MM.1S (cell line): ENCODE data around the gene MGAT4C.

Experiments
- DNase-seq: peaks from one replicate; pipeline ENCODE4 v3.0.0-alpha.2; 2015
- H2AFZ ChIP-seq: fragments of 300-600 bp; sonication (generic); 2 replicates; pipeline ENCODE4 v1.6.0; 2016; ENCODE audit warnings: antibody characterized with exemption, low read length
- H3F3A ChIP-seq: fragments of 300-600 bp; sonication (generic); 2 replicates; pipeline ENCODE4 v1.6.1; 2016; ENCODE audit warnings: mild to moderate bottlenecking, antibody characterized with exemption, low read length, moderate library complexity, mixed read lengths; ENCODE audit not compliant: insufficient read depth
- H3K27ac ChIP-seq: fragments of 300-600 bp; sonication (generic); 2 replicates; pipeline ENCODE4 v1.5.1; 2016; ENCODE audit warnings: mild to moderate bottlenecking, low read length
- H3K27me3 ChIP-seq: fragments of 300-600 bp; sonication (generic); replicated peaks from 2 replicates; pipeline ENCODE4 v1.6.0; 2016; ENCODE audit warnings: low read length; ENCODE audit not compliant: insufficient read depth
- H3K36me3 ChIP-seq: fragments of 300-600 bp; sonication (generic); replicated peaks from 2 replicates; pipeline ENCODE4 v1.6.1; 2016; ENCODE audit warnings: mild to moderate bottlenecking, low read length, mixed read lengths; ENCODE audit not compliant: insufficient read depth
- H3K4me1 ChIP-seq: fragments of 300-600 bp; sonication (generic); 2 replicates; pipeline ENCODE4 v1.6.1; 2016; ENCODE audit warnings: low read length, mixed read lengths
- H3K4me2 ChIP-seq: fragments of 300-600 bp; sonication (generic); 2 replicates; pipeline ENCODE4 v1.6.0; 2016; ENCODE audit warnings: low read depth, low read length
- H3K4me3 ChIP-seq: fragments of 300-600 bp; sonication (generic); 2 replicates; pipeline ENCODE4 v1.5.1; 2016; ENCODE audit warnings: low read length, mixed read lengths
- H3K79me2 ChIP-seq: fragments of 300-600 bp; sonication (generic); 2 replicates; pipeline ENCODE4 v1.6.1; 2016; ENCODE audit warnings: mixed run types, low read length, mixed read lengths
- H3K9ac ChIP-seq: fragments of 300-600 bp; sonication (generic); 2 replicates; pipeline ENCODE4 v1.6.1; 2016; ENCODE audit warnings: low read length, mixed read lengths
- H3K9me2 ChIP-seq: fragments of 300-600 bp; sonication (generic); replicated peaks from 2 replicates; pipeline ENCODE4 v1.6.1; 2016; ENCODE audit warnings: mild to moderate bottlenecking, low read length, mixed read lengths; ENCODE audit not compliant: insufficient read depth
- H3K9me3 ChIP-seq: fragments of 300-600 bp; sonication (generic); replicated peaks from 2 replicates; pipeline ENCODE4 v1.6.1; 2016; ENCODE audit warnings: mild to moderate bottlenecking, low read length, mixed read lengths; ENCODE audit not compliant: insufficient read depth
- H4K20me1 ChIP-seq: fragments of 300-600 bp; sonication (generic); 2 replicates; pipeline ENCODE4 v1.6.1; 2016; ENCODE audit warnings: mild to moderate bottlenecking, low read length, moderate library complexity, mixed read lengths; ENCODE audit not compliant: insufficient read depth
- EZH2 ChIP-seq: fragments of 300-600 bp; sonication (generic); optimal IDR thresholded peaks from 2 replicates; pipeline ENCODE3; 2017; ENCODE audit warnings: low read depth, mild to moderate bottlenecking, antibody characterized with exemption, low read length, mixed read lengths
- EZH2phosphoT487 ChIP-seq: fragments of 300-600 bp; sonication (generic); IDR thresholded peaks from 2 replicates; pipeline ENCODE4 v1.6.1; 2018; ENCODE audit warnings: antibody characterized with exemption, low read length
- TF ChIP-seq, protein P1 (sequence below): fragments of 300-600 bp; sonication (generic); IDR thresholded peaks from 2 replicates; pipeline ENCODE4 v1.5.1; 2016; ENCODE audit warnings: antibody characterized with exemption, low read length, mixed read lengths

The MGAT4C gene

DNA sequence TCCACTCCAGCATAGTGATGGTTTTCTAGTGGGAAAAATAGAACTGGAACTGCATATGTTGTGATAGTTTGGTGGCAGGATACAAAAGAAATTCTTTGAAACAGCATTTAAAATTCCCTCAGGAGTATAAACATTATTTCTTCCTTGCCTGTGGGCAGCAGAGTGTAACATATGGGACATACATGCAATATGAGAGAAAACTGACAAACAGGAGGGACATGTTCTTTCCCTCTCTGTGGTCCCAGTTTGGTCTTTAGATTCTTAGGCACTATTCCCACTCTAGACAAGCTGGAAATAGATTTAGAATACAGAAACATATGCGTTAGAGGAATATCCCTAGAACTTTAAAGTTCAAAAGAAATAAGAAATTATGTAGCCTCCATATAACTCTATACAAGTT is 68.0 kb downstream of the MGAT4C start:
- Histone ChIP-seq H3K9me2 (no peaks in the 10 kb centered on the region), H3K27ac (no peak overlapping the region), H3K9me3 (no peaks in the 10 kb centered on the region), H3F3A (no peaks in the 10 kb centered on the region), H3K79me2 (no peaks in the 10 kb centered on the region), H2AFZ (no peak overlapping the region), H3K4me1 (no peaks in the 10 kb centered on the region), H4K20me1 (no peaks in the 10 kb centered on the region), H3K4me2 (no peak overlapping the region), H3K4me3 (no peak overlapping the region), H3K36me3 (no peaks in the 10 kb centered on the region), H3K27me3 (no peaks in the 10 kb centered on the region), H3K9ac (no peak overlapping the region)
- no peak for DNase-seq
- no peak for TF ChIP-seq EZH2phosphoT487
- no peak for TF ChIP-seq EZH2
- TF ChIP-seq, protein P1, sequence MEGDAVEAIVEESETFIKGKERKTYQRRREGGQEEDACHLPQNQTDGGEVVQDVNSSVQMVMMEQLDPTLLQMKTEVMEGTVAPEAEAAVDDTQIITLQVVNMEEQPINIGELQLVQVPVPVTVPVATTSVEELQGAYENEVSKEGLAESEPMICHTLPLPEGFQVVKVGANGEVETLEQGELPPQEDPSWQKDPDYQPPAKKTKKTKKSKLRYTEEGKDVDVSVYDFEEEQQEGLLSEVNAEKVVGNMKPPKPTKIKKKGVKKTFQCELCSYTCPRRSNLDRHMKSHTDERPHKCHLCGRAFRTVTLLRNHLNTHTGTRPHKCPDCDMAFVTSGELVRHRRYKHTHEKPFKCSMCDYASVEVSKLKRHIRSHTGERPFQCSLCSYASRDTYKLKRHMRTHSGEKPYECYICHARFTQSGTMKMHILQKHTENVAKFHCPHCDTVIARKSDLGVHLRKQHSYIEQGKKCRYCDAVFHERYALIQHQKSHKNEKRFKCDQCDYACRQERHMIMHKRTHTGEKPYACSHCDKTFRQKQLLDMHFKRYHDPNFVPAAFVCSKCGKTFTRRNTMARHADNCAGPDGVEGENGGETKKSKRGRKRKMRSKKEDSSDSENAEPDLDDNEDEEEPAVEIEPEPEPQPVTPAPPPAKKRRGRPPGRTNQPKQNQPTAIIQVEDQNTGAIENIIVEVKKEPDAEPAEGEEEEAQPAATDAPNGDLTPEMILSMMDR = no peak

GRCh38 chr12:86186449-86186848 is 69.7 kb downstream of the MGAT4C start:
- H3K27me3 ChIP-seq = no peaks in the 10 kb centered on the region
- TF ChIP-seq, protein P1 = no peak
- TF ChIP-seq EZH2phosphoT487 (no peak), EZH2 (no peak)
- H4K20me1 ChIP-seq = no peaks in the 10 kb centered on the region
- DNase-seq = no peak
- no peaks in the 10 kb centered on the region for H3K36me3 ChIP-seq
- no peaks in the 10 kb centered on the region for H3K4me1 ChIP-seq
- H3K79me2 ChIP-seq = no peaks in the 10 kb centered on the region
- no peaks in the 10 kb centered on the region for H3K9me3 ChIP-seq
- no peaks in the 10 kb centered on the region for H3K9me2 ChIP-seq
- H3K4me2 ChIP-seq = no peak overlapping the region
- H3K27ac ChIP-seq = no peak overlapping the region
- no peaks in the 10 kb centered on the region for H3F3A ChIP-seq
- H3K9ac ChIP-seq = no peak overlapping the region
- H2AFZ ChIP-seq = no peak overlapping the region
- no peak overlapping the region for H3K4me3 ChIP-seq

DNA sequence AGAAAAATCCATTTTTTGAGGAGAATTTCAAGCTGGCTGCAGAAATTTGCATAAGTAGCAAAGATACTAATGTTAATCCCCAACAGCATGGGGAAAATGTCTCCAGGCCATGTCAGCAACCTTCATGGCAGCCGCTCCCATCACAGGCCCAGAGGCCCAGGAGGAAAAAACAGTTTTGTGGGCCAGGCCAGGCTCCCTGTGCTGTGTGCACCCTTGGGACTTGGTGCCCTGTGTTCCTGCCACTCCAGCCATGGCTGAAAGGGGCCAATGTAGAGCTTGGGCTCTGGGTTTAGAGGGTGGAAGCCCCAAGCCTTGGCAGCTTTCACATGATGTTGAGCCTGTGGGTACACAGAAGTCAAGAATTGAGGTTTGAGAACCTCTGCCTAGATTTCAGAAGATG is 76.3 kb downstream of the MGAT4C start:
- Histone ChIP-seq H3K27me3 (no peaks in the 10 kb centered on the region), H3K27ac (no peak overlapping the region), H3K9me3 (no peaks in the 10 kb centered on the region), H3K79me2 (no peaks in the 10 kb centered on the region), H4K20me1 (no peaks in the 10 kb centered on the region), H3K4me2 (no peak overlapping the region), H3K4me3 (no peak overlapping the region), H3K36me3 (no peaks in the 10 kb centered on the region), H3K9ac (no peak overlapping the region), H2AFZ (no peak overlapping the region), H3K9me2 (no peaks in the 10 kb centered on the region), H3K4me1 (no peaks in the 10 kb centered on the region), H3F3A (no peaks in the 10 kb centered on the region)
- no peak for DNase-seq
- TF ChIP-seq EZH2 (no peak), EZH2phosphoT487 (no peak)
- TF ChIP-seq, protein P1 = no peak
